HepG2 (cell line): ENCODE results near the gene DKKL1. TPM values are rescaled to one million over a fixed set of nuclear protein-coding genes. Genes with fewer than 3 reads are reported as not detected.

Experiments
- ATAC-seq: fragments of 200-7000 bp; cut with Tn5 transposase; 3 replicates; pipeline ENCODE4 v1.9.1; 2020; ENCODE audit warnings: mild to moderate bottlenecking, moderate library complexity
- BruUV-seq: library from RNA; stranded (reverse); fragments of 400-500 nt; replicated peaks from 2 replicates; lab custom pipeline; 2021; lab: Mats Ljungman, UMichigan
- CTCF ChIA-PET: fragments of 300-600 bp; formaldehyde crosslinking; extraction: SDS; loops from one replicate; lab custom pipeline; 2021; ENCODE audit warnings: low total read pairs, inconsistent platforms, low intra/inter-chr PET ratio; lab: Yijun Ruan, JAX
- POLR2A ChIA-PET: fragments of 350-600 bp; sonication (Branson Sonifier 250); formaldehyde crosslinking; loops from one replicate; lab custom pipeline; 2020; ENCODE audit warnings: antibody characterized with exemption, inconsistent platforms; lab: Yijun Ruan, JAX
- DNase-seq: peaks from one replicate; pipeline ENCODE4 v3.0.0-alpha.2; 2015; ENCODE audit warnings: low spot score
- FAIRE-seq: peaks from 3 replicates; lab custom pipeline; 2011; peaks lifted over from hg19 to GRCh38; lab: Jason Lieb, UNC
- H2AFZ ChIP-seq: one replicate; pipeline ENCODE4 v1.6.1; 2011; ENCODE audit warnings: low read length, inconsistent platforms
- H3K27ac ChIP-seq: fragments of 300-600 bp; 3 replicates; pipeline ENCODE4 v1.8.0; 2011; ENCODE audit warnings: mixed run types, mild to moderate bottlenecking, mixed read lengths, low read length, inconsistent platforms; ENCODE audit not compliant: insufficient read depth; ENCODE audit errors: extremely low read length
- H3K27me3 ChIP-seq, 2 experiments: fragments of 200-600 bp in 1 of 2; 2 replicates in 1 of 2; 3 replicates in 1 of 2; pipeline versions ENCODE4 v1.6.0 to v1.8.0; 2011; ENCODE audit warnings: low read length in 2 of 2, mild to moderate bottlenecking in 2 of 2, moderate library complexity in 2 of 2, inconsistent platforms in 1 of 2; ENCODE audit not compliant: insufficient read depth in 2 of 2, control insufficient read depth in 1 of 2
- H3K36me3 ChIP-seq, 2 experiments: fragments of 200-600 bp in 1 of 2; replicated peaks in 1 of 2; 2 replicates in 1 of 2; 3 replicates in 1 of 2; pipeline versions ENCODE4 v1.5.1 to v1.8.0; 2011; ENCODE audit warnings: low read length in 2 of 2, inconsistent platforms in 1 of 2; ENCODE audit not compliant: insufficient read depth in 2 of 2, control insufficient read depth in 1 of 2
- H3K4me1 ChIP-seq: 2 replicates; pipeline ENCODE4 v1.5.1; 2012; ENCODE audit warnings: low read length, inconsistent platforms; ENCODE audit not compliant: insufficient read depth
- H3K4me2 ChIP-seq: 2 replicates; pipeline ENCODE4 v1.6.0; 2011; ENCODE audit warnings: low read depth, low read length, inconsistent platforms
- H3K4me3 ChIP-seq, 3 experiments: fragments of 200-600 bp in 1 of 3; sonication (generic), shearing (Covaris generic) in 1 of 3; replicated peaks in 1 of 3; 2 replicates each; pipeline ENCODE4 v1.5.1; 2011 to 2016; ENCODE audit warnings: low read length in 3 of 3, inconsistent platforms in 2 of 3, low read depth in 2 of 3, mild to moderate bottlenecking in 2 of 3, control low read depth in 1 of 3, mixed read lengths in 1 of 3; ENCODE audit not compliant: insufficient read depth in 1 of 3
- H3K79me2 ChIP-seq: one replicate; pipeline ENCODE4 v1.6.1; 2011; ENCODE audit warnings: low read length, inconsistent platforms; ENCODE audit not compliant: insufficient read depth
- H3K9ac ChIP-seq: 2 replicates; pipeline ENCODE4 v1.6.0; 2011; ENCODE audit warnings: mild to moderate bottlenecking, low read depth, low read length, inconsistent platforms; ENCODE audit not compliant: insufficient read depth
- H3K9me3 ChIP-seq: 2 replicates; pipeline ENCODE4 v1.5.1; 2012; ENCODE audit warnings: mild to moderate bottlenecking, low read length
- H4K20me1 ChIP-seq: 2 replicates; pipeline ENCODE4 v1.6.0; 2011; ENCODE audit warnings: inconsistent platforms, mild to moderate bottlenecking, low read length, moderate library complexity; ENCODE audit not compliant: insufficient read depth
- CBX5 ChIP-seq: sonication (generic); formaldehyde crosslinking; IDR thresholded peaks from 2 replicates; pipeline ENCODE4 v1.4.0; 2020; ENCODE audit warnings: missing genetic modification reagents, borderline replicate concordance
- DNMT3B ChIP-seq: conservative IDR thresholded peaks from 2 replicates; pipeline ENCODE4 v1.6.1; 2016; ENCODE audit warnings: missing biosample characterization, control low read depth
- DPF2 ChIP-seq: sonication (generic); formaldehyde crosslinking; IDR thresholded peaks from 2 replicates; pipeline ENCODE4 v1.4.0; 2020; ENCODE audit warnings: mild to moderate bottlenecking, low read depth, missing genetic modification reagents, borderline replicate concordance
- HIC2 ChIP-seq: sonication (generic); formaldehyde crosslinking; IDR thresholded peaks from 2 replicates; pipeline ENCODE4 v1.9.0; 2022; ENCODE audit warnings: low read depth, missing genetic modification reagents
- KDM3A ChIP-seq: IDR thresholded peaks from 2 replicates; pipeline ENCODE4 v1.6.1; 2018; ENCODE audit warnings: low read depth, missing compliant biosample characterization
- PHB2 ChIP-seq: fragments of 450-650 bp; IDR thresholded peaks from 2 replicates; pipeline ENCODE4 v1.6.1; 2018; ENCODE audit not compliant: partially characterized antibody
- PHF8 ChIP-seq: sonication (generic); formaldehyde crosslinking; IDR thresholded peaks from 2 replicates; pipeline ENCODE4 v1.5.0; 2020; ENCODE audit warnings: missing genetic modification reagents
- PTBP1 ChIP-seq: fragments of 200-400 bp; formaldehyde crosslinking; IDR thresholded peaks from 2 replicates; pipeline ENCODE4 v1.6.1; 2018; ENCODE audit warnings: low read length, low read depth; ENCODE audit not compliant: poor library complexity, severe bottlenecking
- ZNF24 ChIP-seq: fragments of 450-650 bp; IDR thresholded peaks from 2 replicates; pipeline ENCODE4 v1.6.1; 2017; ENCODE audit warnings: antibody characterized with exemption, mild to moderate bottlenecking
- ZNF333 ChIP-seq: sonication (generic); formaldehyde crosslinking; IDR thresholded peaks from 2 replicates; pipeline ENCODE4 v1.4.0; 2020; ENCODE audit warnings: mild to moderate bottlenecking, missing genetic modification reagents, borderline replicate concordance
- ZNF574 ChIP-seq: sonication (generic); formaldehyde crosslinking; IDR thresholded peaks from 2 replicates; pipeline ENCODE4 v1.4.0; 2020; ENCODE audit warnings: missing genetic modification reagents
- WGBS: methylation state at CpG from one replicate; pipeline ENCODE4 v1.1.6; 2017; ENCODE audit warnings: low lambda C conversion rate; 5-methylcytosine and 5-hydroxymethylcytosine counted together
- in situ Hi-C: cut with HindIII; loops from 2 replicates; pipeline ENCODE4 v1.10.0; 2017; ENCODE audit warnings: low pct_unique_long_range_greater_than_20kb; ENCODE audit not compliant: extremely low pct_ligation_motif_present
- intact Hi-C: fragments of 100-400 bp; cut with micrococcal nuclease; formaldehyde crosslinking; loops from one replicate; pipeline ENCODE4 v1.10.0; 2022; ENCODE audit not compliant: unreplicated experiment
- polyA plus RNA-seq, 8 experiments: library from polyadenylated mRNA; depleted of rRNA in 3 of 8; stranded (reverse) in 7 of 8; unstranded in 1 of 8; fragments of >200 nt; fragmentation: Illumina TruSeq in 4 of 8; extraction: Trizol in 4 of 8; gene quantifications; 2 replicates each; pipeline versions ENCODE4 v1.2.1 to v1.2.3, GENCODE V29; 2011 to 2016; ENCODE audit warnings: low read depth in 4 of 8, missing spikeins in 1 of 8, mixed read lengths in 1 of 8; ENCODE audit not compliant: insufficient read depth in 1 of 8
- total RNA-seq, 5 experiments: library from RNA; depleted of rRNA; stranded (reverse); fragments of >200 nt; fragmentation: Illumina TruSeq; extraction: Trizol; gene quantifications; 2 replicates each; pipeline ENCODE4 v1.2.3, GENCODE V29; 2016; ENCODE audit warnings: low read depth in 1 of 5

DKKL1 gene
- total and polyA plus RNA-seq, 2 of the 13 experiments (the other 11 are each of a cell fraction or from before 2014, with no cell fraction given) = 0.30 to 0.31 TPM

GRCh38 chr19:49390131-49390928, 26.7 kb downstream of the DKKL1 start:
- no peaks in the 10 kb centered on the region for H3K9me3 ChIP-seq
- TF ChIP-seq DPF2 = no peak
- no peak for TF ChIP-seq ZNF574
- TF ChIP-seq ZNF24 = no peak
- no peak for TF ChIP-seq CBX5 (CRISPR knock-in tag)
- TF ChIP-seq PHB2 = no peak
- TF ChIP-seq DNMT3B (CRISPR knock-in tag) = no peak
- no peak for TF ChIP-seq HIC2 (CRISPR knock-in tag)
- TF ChIP-seq ZNF333 (CRISPR knock-in tag) = no peak
- TF ChIP-seq PTBP1 = no peak
- no peak for TF ChIP-seq KDM3A (CRISPR knock-in tag)
- TF ChIP-seq PHF8 (CRISPR knock-in tag) = no peak
- TF ChIP-seq, all 625 proteins: peak for 0
- no TSS peak for BruUV-seq
- CTCF ChIA-PET = interaction anchor here (3.3 kb wide), 1 partner anchor 53 kb away, joined by 45 read pairs; no protein-coding TSS in a partner anchor
- POLR2A ChIA-PET = no interaction called here
- DNase-seq (no peak), ATAC-seq (peak; percentile 18), FAIRE-seq (no peak)
- Histone ChIP-seq H4K20me1 (no peaks in the 10 kb centered on the region), H2AFZ (no peak overlapping the region), H3K27ac (no peak overlapping the region), H3K27me3 (peaks cover 6 to 32% of the 10 kb centered on the region in 2 experiments), H3K4me2 (no peak overlapping the region), H3K36me3 (no peaks in the 10 kb centered on the region), H3K79me2 (no peaks in the 10 kb centered on the region), H3K4me3 (no peak overlapping the region), H3K9ac (no peak overlapping the region), H3K4me1 (no peaks in the 10 kb centered on the region)
- 17% methylated on average over 4 of the region's 26 CpGs for WGBS
- in situ Hi-C loops (loop anchor here (5.0 kb wide), 1 partner anchor 37 kb away; the partner anchor contains the start of gene GFY), intact Hi-C loops (loop anchor here (5.0 kb wide), 1 partner anchor 37 kb away; the partner anchor contains the start of gene GFY)
